NCI-H774 (cell line): ENCODE results near the gene WDR72.

Experiments used
- DNase-seq: peaks from one replicate; lab custom pipeline; 2025; lab: John Stamatoyannopoulos, UW

The WDR72 gene

DNA sequence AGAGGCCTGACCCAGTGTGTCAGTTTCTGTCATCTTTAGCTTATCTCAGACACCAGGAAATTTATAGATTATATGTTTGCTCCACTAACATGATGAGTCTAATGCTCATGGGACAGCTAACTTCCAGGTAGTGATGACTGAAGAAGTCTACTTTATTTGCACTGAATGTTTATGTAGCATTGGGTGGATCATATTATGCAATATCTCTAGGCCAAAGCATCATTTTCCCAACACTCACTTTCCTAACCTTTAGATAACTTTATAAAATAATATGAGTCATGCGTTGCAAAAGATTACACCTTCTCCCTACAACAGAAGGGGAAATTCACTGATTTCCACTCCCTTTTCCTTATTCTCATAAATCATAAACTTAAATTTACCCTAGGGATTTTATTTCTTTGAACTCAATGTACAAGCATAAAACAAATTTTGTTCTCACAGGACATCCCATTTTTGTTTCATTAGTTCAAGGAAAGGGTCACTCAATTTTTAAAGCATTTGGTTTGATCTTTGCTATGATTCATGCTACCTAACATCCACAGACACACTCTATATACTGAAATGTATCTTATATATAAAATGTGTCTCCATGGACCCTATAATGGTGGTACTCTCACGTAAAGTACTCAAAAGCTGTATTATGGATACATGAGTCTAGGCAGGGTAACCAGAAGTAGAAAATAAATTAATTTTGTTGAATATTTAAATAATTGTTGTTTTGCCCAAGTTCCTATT, 225.2 kb downstream of the WDR72 start:
- DNase-seq = no peak

DNA sequence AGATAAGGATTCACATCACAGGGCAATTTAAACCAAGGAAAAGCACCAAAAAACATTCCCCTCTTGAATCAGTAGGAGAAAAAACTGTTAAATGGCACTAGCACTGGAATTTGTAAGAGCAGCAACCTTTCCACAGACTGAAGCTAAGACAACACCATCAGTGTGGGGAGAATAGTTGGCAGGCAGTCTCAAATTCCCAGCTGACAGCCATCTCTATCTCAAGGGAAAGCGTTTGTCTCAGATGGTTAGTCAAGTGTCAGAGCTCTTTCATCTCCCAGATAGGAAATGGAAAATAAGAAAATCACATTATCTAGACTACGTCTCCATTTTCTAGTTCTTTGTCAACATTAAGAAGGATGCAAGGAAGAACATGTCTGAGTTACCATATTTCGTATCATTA, 228.7 kb downstream of the WDR72 start:
- no peak for DNase-seq

DNA sequence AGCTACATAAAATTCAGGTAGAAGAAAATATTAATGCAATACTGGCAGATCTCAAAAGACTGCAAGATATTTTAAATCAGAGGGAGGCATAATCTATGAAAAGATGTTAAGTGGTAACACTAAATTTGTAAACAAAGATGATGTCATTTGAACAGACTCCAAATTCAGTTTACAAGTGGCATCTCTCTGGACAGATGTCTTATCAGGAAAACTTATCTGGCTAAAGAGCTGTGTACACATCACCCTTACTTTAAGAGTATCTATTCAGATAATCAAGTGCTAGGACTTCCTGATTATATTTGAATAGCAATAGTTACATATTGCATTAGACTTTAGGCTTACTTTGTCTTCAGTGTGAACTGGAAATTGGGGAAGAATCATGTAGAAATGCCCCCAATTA, 231.5 kb downstream of the WDR72 start:
- DNase-seq = no peak

DNA sequence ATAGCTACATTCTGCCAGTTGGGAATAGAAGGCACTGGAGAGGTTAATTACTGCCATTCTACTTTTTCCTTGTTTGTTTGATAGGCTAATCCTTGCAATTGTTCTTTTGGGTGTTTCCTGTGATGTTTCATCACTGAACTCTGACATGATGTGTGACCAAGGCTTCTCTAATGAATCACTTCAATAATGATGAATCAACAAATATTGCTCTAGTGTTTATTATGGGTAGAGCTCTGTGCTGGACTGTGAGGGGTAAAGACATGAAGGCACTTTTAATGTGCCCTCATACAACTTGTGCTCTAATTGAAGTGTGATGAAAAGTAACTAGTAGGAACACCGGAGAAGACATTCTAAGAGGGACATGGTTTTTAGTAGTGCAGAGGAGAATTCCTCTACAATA, 233.6 kb downstream of the WDR72 start:
- no peak for DNase-seq

DNA sequence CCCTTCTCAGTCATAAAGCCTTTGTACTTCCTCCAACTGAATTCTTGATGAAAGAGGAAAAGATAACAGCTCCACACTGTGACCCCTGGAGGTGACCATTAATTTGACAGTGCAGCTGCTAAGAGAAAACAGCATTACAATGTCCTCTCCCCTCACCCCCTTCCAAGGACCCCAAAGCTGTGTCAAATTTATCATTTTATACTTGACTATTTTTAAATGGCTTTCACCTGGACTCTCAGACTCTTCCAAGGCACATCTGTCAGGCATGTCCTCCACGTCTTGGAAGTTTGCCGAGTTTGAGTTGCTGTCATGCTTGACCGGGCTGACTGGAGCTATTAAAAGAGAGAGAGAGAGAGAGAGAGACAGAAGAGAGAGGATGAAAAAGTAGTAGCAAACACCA, 236.5 kb downstream of the WDR72 start:
- DNase-seq = peak; percentile 6

DNA sequence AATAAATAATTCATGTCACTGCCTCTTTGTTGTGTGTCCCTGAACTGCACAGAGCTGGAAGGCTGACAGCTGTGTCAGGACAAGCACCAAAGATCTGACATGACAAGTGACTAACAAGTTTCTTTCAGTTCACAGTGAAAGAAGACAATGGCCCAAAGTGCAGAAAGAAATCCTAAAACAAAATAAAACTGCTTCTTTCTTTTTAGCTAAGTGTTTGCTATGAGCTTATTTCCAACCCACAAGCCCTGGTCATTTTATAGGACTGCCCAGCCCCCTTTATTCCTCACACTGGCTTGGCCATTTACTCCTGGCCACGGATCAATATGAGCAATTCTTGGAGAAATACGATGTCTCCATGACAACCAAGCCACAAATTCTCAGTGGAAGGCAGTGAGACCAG, 238.5 kb downstream of the WDR72 start:
- DNase-seq = no peak

DNA sequence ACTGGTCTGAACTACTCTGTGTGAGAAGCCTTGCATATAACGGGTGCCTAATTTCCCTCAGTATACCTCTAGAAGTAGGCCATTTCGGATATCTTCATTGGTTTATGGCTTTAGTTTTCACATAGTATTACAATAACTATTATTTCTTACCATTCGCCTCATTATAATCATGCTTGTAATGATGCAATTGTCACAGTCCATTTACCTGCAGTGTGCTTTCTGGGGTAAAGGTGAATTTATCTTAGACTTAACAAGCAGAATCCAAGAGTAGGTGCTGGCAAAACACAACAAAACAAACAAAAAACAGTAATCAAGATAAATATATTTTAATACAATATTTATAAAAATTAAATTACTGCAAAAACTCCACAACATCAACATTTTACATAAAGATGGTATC, 246.0 kb downstream of the WDR72 start:
- no peak for DNase-seq

DNA sequence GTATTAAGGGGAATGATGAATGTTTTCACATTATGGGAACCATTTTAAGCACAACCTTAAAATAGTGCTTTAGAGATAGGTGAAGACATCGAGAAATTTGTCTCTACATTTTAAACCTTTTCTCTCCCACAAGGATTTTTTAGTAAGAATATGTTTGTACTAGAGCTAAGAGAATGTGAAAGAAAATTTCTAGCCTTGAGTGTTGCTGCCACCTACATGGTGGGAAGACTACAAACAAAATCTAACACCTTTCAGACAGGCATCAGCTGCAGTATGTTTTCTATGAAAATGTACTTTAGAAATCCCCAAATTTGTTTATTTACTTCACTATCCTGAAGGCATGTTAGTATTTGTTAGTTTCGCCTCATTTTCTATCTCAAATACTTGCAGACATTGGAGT, 247.4 kb downstream of the WDR72 start:
- no peak for DNase-seq

DNA sequence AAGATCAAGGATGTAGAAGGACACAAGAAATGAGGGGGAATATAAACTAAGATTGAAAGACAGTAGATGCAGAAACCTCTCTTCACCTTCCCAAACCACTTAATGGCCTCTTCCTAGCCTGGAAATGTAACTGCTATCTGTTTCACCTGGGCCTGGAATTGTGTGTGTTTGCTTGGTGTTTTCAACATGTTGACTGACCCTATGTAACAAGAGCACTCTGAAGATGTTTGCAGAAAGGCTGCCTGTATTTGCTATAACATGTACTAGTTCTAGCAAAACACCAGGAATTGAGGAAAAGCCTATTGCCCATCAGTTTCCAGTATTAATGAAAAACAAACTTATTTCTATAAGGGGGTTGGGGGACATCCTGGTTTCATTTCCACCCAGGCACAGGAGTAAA, 248.3 kb downstream of the WDR72 start:
- no peak for DNase-seq

DNA sequence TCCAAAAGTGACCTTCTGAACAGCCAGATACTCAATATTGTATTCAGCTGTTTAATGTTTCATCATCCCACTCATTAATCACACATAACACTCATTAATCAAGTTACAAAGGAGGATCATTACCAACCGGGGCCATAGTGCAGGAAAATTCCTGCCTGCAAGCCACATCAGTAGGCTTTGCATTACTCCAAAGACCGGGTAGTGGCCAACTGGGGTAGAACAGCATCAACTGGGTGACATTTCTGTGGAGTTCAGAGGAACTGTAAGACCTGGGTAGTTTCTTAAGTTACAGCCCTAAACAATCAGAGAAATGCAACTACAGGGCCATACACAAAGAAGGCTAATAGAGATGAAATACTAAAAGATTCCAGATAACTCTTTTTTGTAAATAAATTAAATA, 253.1 kb downstream of the WDR72 start:
- no peak for DNase-seq

DNA sequence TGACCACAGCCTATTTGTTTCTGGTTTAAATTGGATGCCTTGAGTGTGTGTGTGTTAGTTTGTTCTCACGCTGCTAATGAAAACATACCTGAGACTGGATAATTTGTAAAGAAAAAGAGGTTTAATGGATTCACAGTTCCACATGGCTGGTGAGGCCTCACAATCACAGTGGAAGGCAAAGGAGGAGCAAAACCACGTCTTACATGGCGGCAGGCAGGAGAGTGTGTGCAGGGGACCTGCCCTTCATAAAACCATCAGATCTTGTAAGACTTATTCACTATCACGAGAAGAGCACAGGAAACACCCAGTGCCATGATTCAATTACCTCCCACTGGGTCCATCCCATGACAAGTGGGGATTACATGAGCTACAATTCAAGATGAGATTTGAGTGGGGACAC, 260.5 kb downstream of the WDR72 start:
- no peak for DNase-seq

DNA sequence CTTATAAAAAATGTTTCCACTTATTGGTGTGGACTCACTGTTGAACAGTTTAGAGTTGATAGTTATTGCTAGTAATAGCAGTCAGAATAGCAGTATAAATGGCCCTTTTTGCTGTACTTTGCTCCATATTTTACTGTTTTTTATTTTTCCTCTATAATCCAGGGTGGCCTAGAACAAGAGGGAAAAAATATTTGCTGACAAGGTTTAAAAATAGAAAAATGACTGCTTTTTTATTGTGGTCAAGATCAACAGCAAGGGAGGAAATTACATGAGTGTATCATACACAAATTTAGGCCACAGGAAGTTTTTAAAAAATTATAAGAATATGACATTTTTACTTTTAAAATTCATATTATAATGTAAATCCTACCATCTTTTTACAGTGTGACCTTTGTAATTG, 269.1 kb downstream of the WDR72 start:
- DNase-seq = no peak

DNA sequence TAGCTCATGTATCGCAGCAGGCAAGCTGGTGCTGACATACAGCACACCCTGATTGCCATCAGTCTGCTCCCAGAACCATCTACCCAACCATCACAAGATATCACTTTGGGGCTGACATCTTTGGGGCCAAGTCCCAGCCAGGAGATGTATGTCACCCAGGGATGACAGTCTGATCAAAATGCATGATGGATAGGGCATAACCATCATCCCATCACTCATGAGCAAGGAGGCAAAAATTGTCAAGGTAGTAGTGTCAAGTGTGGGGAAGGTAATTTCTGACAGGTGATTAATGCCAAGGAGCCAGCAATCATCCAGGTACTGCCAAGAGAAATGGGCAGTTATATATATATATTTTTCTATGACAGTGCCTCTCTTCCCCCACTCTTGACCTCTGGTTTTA, 277.4 kb downstream of the WDR72 start:
- no peak for DNase-seq

DNA sequence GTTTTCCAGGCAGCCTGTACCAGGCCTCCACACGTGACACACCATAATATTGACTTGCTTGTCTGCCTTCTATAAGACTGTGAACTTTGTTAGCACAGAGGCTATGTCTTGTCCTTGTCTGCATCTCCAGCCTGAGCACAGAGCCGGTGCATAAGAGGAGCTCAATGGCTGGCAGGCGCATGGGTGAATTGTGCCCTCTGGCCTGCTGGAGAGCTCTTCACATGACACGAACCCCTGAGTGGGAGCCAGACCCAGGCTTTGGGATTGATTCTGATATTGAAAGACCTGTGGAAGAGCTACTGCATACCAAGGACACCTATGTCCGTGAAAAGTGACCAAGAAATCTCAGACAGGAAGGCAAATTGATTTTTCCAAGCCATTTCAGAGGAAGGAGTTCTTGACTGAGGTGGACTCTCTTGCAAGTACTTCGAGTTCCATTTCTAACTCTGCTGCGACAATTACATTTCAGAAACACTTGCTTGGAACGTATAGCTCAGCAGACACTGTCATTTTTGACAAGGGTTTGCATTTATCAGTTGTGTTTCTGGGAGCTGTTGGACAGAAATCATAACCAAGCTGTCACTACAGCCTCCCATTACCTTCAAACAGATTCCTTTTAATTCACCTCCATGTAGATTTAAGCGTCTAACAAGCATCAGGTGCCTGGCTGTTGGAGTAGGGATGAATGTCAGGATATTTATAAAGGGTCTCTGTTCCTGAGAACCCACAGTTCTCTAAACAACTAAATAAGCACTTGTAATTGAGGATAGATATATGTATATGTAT, 281.3 kb downstream of the WDR72 start:
- DNase-seq = no peak

DNA sequence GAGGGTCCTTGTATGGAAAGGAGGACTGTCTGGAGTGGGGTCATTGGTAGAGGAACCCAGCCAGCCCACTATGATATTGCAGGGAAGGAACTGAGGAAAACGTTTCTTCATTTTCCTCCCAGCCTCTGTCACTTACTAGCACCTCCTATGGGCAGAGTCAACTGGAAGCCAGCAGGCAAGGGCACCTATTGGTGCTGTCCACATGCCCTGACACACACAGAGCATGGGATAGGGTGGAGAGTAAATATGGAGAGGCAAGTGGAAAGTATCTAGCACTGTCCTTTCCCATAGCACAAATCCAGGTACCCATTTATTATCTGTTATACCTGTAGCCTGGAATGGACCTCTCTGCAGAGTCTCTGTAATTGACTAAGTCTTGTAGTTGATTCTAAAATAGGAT, 285.6 kb downstream of the WDR72 start:
- no peak for DNase-seq

DNA sequence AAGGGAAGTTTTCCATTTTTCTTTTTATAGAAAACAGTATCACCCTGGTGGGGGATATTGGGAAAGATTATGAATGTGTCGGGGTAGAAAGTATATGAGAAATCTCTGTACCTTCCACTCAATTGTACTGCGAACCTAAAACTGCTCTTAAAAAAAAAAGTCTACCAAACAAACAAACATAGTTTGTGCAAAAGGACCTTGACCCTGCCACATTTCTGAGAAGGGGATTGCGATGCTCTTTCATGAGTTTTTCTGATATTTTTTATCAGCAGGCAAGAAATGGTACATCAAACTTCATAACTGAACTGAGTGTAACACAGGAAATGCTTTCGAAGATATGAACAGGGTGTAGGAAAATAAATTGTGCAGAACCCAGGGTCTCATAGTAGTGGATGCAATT, 286.0 kb downstream of the WDR72 start:
- DNase-seq = no peak

DNA sequence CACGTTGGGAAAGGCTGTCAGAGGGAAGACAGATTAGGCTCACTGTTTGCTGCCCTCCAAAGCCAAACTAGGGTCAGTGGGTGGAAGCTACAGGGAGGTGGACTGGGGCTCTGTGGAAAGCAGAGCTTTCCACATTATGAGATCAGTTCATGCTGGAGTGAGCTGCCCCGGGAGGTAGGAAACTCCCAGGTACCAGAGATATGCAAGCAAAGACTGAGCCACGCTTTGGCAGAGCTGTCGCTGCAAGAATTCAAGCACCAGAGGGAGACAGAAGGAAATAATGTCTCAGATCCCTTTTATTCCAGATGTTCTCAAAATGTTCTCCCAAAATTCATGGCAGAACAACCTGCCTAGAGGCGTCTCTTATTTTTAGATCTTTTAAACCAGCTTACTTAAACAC, 286.6 kb downstream of the WDR72 start:
- DNase-seq = no peak

DNA sequence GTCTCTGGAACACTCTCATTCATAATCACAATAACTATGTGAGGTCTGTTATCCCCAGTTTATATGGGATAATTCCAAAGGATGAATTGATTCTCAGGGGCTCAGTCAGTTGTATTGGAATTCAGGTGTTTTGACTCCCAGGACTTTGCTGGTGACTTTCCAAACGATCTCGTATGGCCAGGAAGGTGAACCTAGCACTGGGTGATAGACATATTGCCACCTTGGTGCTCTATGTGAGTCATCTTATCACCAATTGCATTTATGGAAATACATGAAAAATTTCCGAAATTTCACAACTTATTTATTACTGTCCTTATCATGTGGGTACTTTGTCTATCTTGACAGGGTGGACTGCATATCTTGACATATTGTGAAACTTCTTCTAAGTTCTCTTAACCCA, 287.3 kb downstream of the WDR72 start:
- no peak for DNase-seq

DNA sequence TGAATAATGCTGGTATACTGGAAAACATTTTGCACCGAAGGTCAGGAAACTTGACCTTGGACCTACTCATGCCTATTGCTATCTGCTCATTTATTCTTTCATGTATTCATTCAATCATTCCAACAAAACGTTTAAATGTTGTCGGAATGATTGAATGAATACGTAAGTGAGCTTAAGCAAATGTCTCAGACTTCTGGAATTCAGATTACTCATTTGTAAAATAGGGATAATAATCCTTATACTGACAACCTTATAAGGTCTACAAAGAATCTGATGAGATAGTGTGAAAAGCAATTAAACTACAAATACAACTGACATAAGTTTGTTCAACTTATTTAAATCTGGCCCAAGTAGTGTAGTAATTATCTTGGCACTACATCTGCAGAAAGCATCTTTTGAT, 288.7 kb downstream of the WDR72 start:
- no peak for DNase-seq

DNA sequence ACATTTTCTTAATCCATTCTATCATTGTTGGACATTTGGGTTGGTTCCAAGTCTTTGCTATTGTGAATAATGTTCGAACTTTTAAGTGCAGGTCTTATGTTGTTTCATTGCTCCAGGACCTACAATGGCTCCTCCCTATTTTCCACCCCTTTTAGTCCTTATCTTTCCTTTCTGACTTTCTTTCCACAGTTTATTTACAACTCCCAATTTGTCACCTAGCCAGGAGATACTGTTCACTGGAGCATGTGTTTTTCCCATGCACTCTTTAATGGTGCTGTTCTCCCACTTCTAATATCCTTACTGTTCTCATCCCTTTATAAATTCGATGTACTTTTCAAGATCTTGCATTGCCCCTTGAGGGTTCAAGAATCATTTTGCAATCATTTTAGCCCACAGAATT, 290.0 kb downstream of the WDR72 start:
- no peak for DNase-seq
